Vagina (tissue), 2 donors: ENCODE measurements around the gene PIAS1.

Source experiments
- CTCF ChIP-seq, 3 experiments: fragments of 450-650 bp in 2 of 3; fragments of 200-600 bp in 1 of 3; sonication (generic) in 1 of 3; IDR thresholded peaks; one replicate each; pipeline ENCODE4 v1.5.1; 2017 to 2019; ENCODE audit warnings: antibody characterized with exemption in 3 of 3, mild to moderate bottlenecking in 2 of 3, moderate library complexity in 2 of 3
- POLR2A ChIP-seq, 2 donors: fragments of 450-650 bp; IDR thresholded peaks; one replicate each; pipeline ENCODE4 v1.6.1; 2017; ENCODE audit warnings: antibody characterized with exemption in 2 of 2, mild to moderate bottlenecking in 2 of 2, moderate library complexity in 2 of 2

- TF ChIP-seq CTCF (IDR thresholded peaks at IDR 0.05) (no peak), POLR2A (IDR thresholded peaks at IDR 0.05) (no peak)
These were observed 8.9 kb downstream of the PIAS1 start for GRCh38 chr15:68062946-68063465.
